WERI-Rb-1 (cell line): ENCODE results near the gene ROBO1.

Experiments
- DNase-seq: peaks from one replicate; pipeline ENCODE4 v3.0.0-alpha.2; 2020
- H3K27ac ChIP-seq: fragments of 250-450 bp; sonication (Bioruptor Pico); 2 replicates; pipeline ENCODE4 v1.5.1; 2020; ENCODE audit warnings: mild to moderate bottlenecking, moderate library complexity
- H3K27me3 ChIP-seq: fragments of 250-450 bp; sonication (Bioruptor Pico); 2 replicates; pipeline ENCODE4 v1.5.1; 2021; ENCODE audit warnings: mild to moderate bottlenecking, low read depth, moderate library complexity; ENCODE audit not compliant: insufficient read depth, severe bottlenecking
- H3K36me3 ChIP-seq: fragments of 250-450 bp; sonication (Bioruptor Pico); 2 replicates; pipeline ENCODE4 v1.5.1; 2020; ENCODE audit warnings: mild to moderate bottlenecking, moderate library complexity
- H3K4me3 ChIP-seq: 2 replicates; pipeline ENCODE4 v1.5.1; 2011; ENCODE audit warnings: low read depth, mild to moderate bottlenecking, control low read depth, low read length
- H3K9me3 ChIP-seq: fragments of 250-450 bp; sonication (Bioruptor Pico); 2 replicates; pipeline ENCODE4 v1.5.1; 2021; ENCODE audit warnings: mild to moderate bottlenecking, moderate library complexity; ENCODE audit not compliant: severe bottlenecking
- TF ChIP-seq, protein P1 (sequence below): IDR thresholded peaks from 2 replicates; pipeline ENCODE4 v1.5.1; 2011; ENCODE audit warnings: low read depth, mild to moderate bottlenecking, control low read depth, inconsistent platforms, low read length

Gene ROBO1

GRCh38 chr3:79766496-79767193 lies 1.2 kb downstream of the ROBO1 start:
- no peaks in the 10 kb centered on the region for H3K9me3 ChIP-seq
- TF ChIP-seq, protein P1, sequence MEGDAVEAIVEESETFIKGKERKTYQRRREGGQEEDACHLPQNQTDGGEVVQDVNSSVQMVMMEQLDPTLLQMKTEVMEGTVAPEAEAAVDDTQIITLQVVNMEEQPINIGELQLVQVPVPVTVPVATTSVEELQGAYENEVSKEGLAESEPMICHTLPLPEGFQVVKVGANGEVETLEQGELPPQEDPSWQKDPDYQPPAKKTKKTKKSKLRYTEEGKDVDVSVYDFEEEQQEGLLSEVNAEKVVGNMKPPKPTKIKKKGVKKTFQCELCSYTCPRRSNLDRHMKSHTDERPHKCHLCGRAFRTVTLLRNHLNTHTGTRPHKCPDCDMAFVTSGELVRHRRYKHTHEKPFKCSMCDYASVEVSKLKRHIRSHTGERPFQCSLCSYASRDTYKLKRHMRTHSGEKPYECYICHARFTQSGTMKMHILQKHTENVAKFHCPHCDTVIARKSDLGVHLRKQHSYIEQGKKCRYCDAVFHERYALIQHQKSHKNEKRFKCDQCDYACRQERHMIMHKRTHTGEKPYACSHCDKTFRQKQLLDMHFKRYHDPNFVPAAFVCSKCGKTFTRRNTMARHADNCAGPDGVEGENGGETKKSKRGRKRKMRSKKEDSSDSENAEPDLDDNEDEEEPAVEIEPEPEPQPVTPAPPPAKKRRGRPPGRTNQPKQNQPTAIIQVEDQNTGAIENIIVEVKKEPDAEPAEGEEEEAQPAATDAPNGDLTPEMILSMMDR = no peak
- no peak overlapping the region for H3K27ac ChIP-seq
- H3K4me3 ChIP-seq = no peak overlapping the region
- H3K27me3 ChIP-seq = no peaks in the 10 kb centered on the region
- no peak for DNase-seq
- no peaks in the 10 kb centered on the region for H3K36me3 ChIP-seq

DNA sequence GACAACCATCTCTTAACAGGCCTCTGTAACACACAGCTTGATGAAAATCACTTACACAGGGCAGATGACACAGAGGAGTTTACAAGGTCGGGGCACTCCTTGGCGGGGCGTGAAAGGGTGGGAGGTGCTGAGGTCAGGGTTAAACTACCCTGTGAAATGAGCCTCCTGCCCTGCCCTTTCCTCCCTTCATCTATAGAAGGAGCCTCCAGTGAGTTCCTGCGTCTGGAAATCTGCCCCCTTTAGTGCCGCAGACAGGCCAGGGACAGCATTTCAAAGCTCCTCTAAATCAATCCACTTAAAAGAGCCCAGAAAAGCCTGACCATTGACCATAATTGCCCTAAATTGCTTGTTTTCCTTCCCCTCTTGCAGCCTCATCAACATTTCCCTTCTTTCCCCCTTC lies 1.9 kb downstream of the ROBO1 start:
- TF ChIP-seq, protein P1 = no peak
- Histone ChIP-seq H3K4me3 (no peak overlapping the region), H3K36me3 (no peaks in the 10 kb centered on the region), H3K27me3 (no peaks in the 10 kb centered on the region), H3K27ac (no peak overlapping the region), H3K9me3 (no peaks in the 10 kb centered on the region)
- no peak for DNase-seq

DNA sequence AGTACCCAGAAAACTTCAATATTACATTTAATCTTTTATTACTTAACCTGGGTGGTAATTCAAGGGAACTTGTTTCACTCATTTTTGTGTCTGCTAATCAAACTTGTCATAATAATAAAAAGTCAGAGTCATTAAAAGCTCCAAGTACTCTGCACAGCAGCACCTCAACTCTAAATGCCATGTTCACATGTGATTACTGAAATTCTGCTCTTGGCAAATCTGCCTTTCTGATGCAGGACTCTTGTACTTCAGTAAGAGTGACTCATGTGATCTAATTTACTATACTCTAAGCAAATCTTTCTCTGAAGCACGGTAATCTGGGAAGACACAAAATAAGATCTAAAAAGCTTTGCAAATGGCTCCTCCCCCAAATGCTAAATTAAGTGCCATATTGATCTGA lies 6.4 kb downstream of the ROBO1 start:
- Histone ChIP-seq H3K4me3 (no peak overlapping the region), H3K27me3 (no peaks in the 10 kb centered on the region), H3K36me3 (no peaks in the 10 kb centered on the region), H3K27ac (no peak overlapping the region), H3K9me3 (no peaks in the 10 kb centered on the region)
- DNase-seq = no peak
- TF ChIP-seq, protein P1 = no peak

- Histone ChIP-seq H3K27me3 (no peaks in the 10 kb centered on the region), H3K27ac (no peak overlapping the region), H3K4me3 (no peak overlapping the region), H3K36me3 (no peaks in the 10 kb centered on the region), H3K9me3 (no peaks in the 10 kb centered on the region)
- TF ChIP-seq, protein P1 = no peak
- DNase-seq = no peak
Measured at GRCh38 chr3:79751703-79752102, 16.1 kb downstream of the ROBO1 start.

DNA sequence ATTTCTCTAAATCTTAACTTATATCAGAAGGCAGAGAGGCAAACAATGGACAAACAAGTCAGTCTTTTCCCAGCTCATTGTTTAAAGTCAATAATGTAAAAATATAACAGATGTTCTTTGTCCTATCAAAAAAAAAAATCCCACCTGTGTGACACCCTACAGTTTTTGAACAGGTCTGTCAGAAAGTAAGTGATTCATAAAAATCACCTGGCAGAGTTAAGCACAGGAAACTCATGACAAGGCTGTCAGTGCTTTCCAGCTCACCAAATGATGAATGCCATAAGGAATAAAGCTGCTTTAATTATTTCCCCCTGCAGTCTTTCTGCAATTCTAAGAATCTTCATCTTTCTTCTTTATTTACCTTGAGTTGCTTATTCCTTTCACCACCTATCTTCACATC lies 30.3 kb downstream of the ROBO1 start:
- Histone ChIP-seq H3K36me3 (no peaks in the 10 kb centered on the region), H3K27me3 (no peaks in the 10 kb centered on the region), H3K9me3 (no peaks in the 10 kb centered on the region), H3K4me3 (no peak overlapping the region), H3K27ac (no peak overlapping the region)
- DNase-seq = no peak
- TF ChIP-seq, protein P1 = no peak

DNA sequence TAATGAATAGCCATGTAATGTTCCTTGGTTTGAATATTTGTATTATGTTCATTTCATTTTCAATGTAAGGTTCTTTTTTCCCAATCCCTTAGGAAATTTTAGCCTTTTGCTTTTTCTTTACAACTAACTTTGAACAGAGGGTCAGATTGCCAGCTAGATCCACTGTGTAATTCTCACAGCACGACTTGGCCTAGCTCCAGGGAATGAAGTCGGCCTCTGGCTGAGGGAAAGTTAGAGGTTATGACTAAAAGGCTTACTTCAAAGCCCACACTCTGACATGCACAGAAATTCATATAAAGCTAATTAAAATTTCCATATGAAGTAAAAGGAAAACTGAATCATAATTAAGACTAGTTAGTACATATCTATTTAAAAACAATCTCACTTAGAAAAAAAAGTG lies 38.7 kb downstream of the ROBO1 start:
- H3K9me3 ChIP-seq = no peaks in the 10 kb centered on the region
- DNase-seq = no peak
- no peak overlapping the region for H3K27ac ChIP-seq
- TF ChIP-seq, protein P1 = no peak
- no peak overlapping the region for H3K4me3 ChIP-seq
- H3K36me3 ChIP-seq = no peaks in the 10 kb centered on the region
- no peaks in the 10 kb centered on the region for H3K27me3 ChIP-seq
